K562 (cell line): Measurements from ENCODE around the gene YTHDC2. TPM values are rescaled to one million over a fixed set of nuclear protein-coding genes. Genes with fewer than 3 reads are reported as not detected.
A peak's percentile ranks its signal among the peaks of the same experiment; 100 is the strongest.

Experiments
- ATAC-seq: fragments of 200-7000 bp; cut with Tn5 transposase; 3 replicates; pipeline ENCODE4 v1.9.1; 2020; ENCODE audit warnings: moderate library complexity
- BruUV-seq: library from RNA; stranded (reverse); fragments of 400-500 nt; replicated peaks from 2 replicates; lab custom pipeline; 2021; lab: Mats Ljungman, UMichigan
- CTCF ChIA-PET: fragments of 300-600 bp; formaldehyde crosslinking; extraction: SDS; loops from one replicate; lab custom pipeline; 2021; ENCODE audit warnings: low intra/inter-chr PET ratio; lab: Yijun Ruan, JAX
- POLR2A ChIA-PET: fragments of 300-600, 350-650 bp; sonication (Branson Sonifier 250); formaldehyde crosslinking; extraction: SDS; loops from one replicate; lab custom pipeline; 2021; ENCODE audit warnings: antibody characterized with exemption, inconsistent platforms; lab: Yijun Ruan, JAX
- DNase-seq, 4 experiments: peaks; one replicate each; pipeline versions ENCODE4 v3.0.0 to v3.0.0-alpha.2; 2011 to 2018; ENCODE audit warnings: low spot score in 3 of 4, mixed read lengths in 3 of 4; ENCODE audit errors: extremely low read depth in 1 of 4
- FAIRE-seq: peaks from 2 replicates; lab custom pipeline; 2011; peaks lifted over from hg19 to GRCh38; lab: Jason Lieb, UNC
- H2AFZ ChIP-seq: 2 replicates; pipeline ENCODE4 v1.6.0; 2011; ENCODE audit warnings: low read depth, low read length, control low read depth, inconsistent platforms
- H3K27ac ChIP-seq: fragments of 200-600 bp; 3 replicates; pipeline ENCODE4 v1.8.0; 2011; ENCODE audit warnings: low read depth, mild to moderate bottlenecking, control low read depth, inconsistent platforms, low read length, moderate library complexity, mixed read lengths; ENCODE audit errors: extremely low read depth
- H3K27me3 ChIP-seq, 2 experiments: fragments of 300-600 bp in 1 of 2; 2 replicates in 1 of 2; 3 replicates in 1 of 2; pipeline versions ENCODE4 v1.6.0 to v1.8.0; 2011; ENCODE audit warnings: inconsistent platforms in 2 of 2, low read length in 2 of 2, mild to moderate bottlenecking in 1 of 2, mixed read lengths in 1 of 2, moderate library complexity in 1 of 2; ENCODE audit not compliant: control insufficient read depth in 2 of 2, insufficient read depth in 2 of 2
- H3K36me3 ChIP-seq: fragments of 300-600 bp; 3 replicates; pipeline ENCODE4 v1.8.0; 2011; ENCODE audit warnings: mild to moderate bottlenecking, low read length, inconsistent platforms; ENCODE audit not compliant: control insufficient read depth, insufficient read depth
- H3K4me1 ChIP-seq, 2 experiments: fragments of 200-600 bp in 1 of 2; replicated peaks in 1 of 2; 2 replicates in 1 of 2; 3 replicates in 1 of 2; pipeline versions ENCODE4 v1.5.1 to v1.8.0; 2011; ENCODE audit warnings: inconsistent platforms in 2 of 2, low read length in 2 of 2, mild to moderate bottlenecking in 1 of 2, mixed read lengths in 1 of 2, moderate library complexity in 1 of 2; ENCODE audit not compliant: control insufficient read depth in 2 of 2, insufficient read depth in 2 of 2
- H3K4me2 ChIP-seq: 2 replicates; pipeline ENCODE4 v1.6.1; 2011; ENCODE audit warnings: low read length, control low read depth, inconsistent platforms, mixed read lengths; ENCODE audit not compliant: insufficient read depth
- H3K4me3 ChIP-seq: fragments of 200-600 bp; sonication (generic), shearing (Covaris generic); 2 replicates; pipeline ENCODE4 v1.5.1; 2016; ENCODE audit warnings: control low read depth, inconsistent platforms
- H3K79me2 ChIP-seq: fragments of 200-600 bp; 3 replicates; pipeline ENCODE4 v1.8.0; 2011; ENCODE audit warnings: low read length, inconsistent platforms; ENCODE audit not compliant: control insufficient read depth, insufficient read depth
- H3K9ac ChIP-seq, 2 experiments: 2 replicates each; pipeline versions ENCODE4 v1.6.0 to v1.6.1; 2011; ENCODE audit warnings: low read depth in 2 of 2, low read length in 2 of 2, control low read depth in 1 of 2, inconsistent platforms in 1 of 2, mild to moderate bottlenecking in 1 of 2, mixed read lengths in 1 of 2; ENCODE audit not compliant: insufficient read depth in 1 of 2
- H3K9me1 ChIP-seq: one replicate; pipeline ENCODE4 v1.6.0; 2011; ENCODE audit warnings: inconsistent platforms, mild to moderate bottlenecking, low read length, moderate library complexity; ENCODE audit not compliant: control insufficient read depth, insufficient read depth
- H3K9me3 ChIP-seq: replicated peaks from 2 replicates; pipeline ENCODE4 v1.5.1; 2011; ENCODE audit warnings: low read depth, low read length, inconsistent platforms; ENCODE audit not compliant: control insufficient read depth, insufficient read depth
- H4K20me1 ChIP-seq: replicated peaks from 2 replicates; pipeline ENCODE4 v1.6.1; 2011; ENCODE audit warnings: low read length, inconsistent platforms, mixed read lengths; ENCODE audit not compliant: control insufficient read depth, insufficient read depth
- CEBPG ChIP-seq, 3 experiments: fragments of 200-800 bp in 1 of 3; sonication (Bioruptor generic) in 1 of 3; sonication (generic) in 1 of 3; formaldehyde crosslinking in 1 of 3; IDR thresholded peaks in 2 of 3; conservative IDR thresholded peaks in 1 of 3; 2 replicates each; pipeline versions ENCODE4 v1.6.1 to v1.8.0; 2016 to 2022; ENCODE audit warnings: missing compliant biosample characterization in 2 of 3, missing genetic modification characterization in 2 of 3, mild to moderate bottlenecking in 1 of 3, missing genetic modification reagents in 1 of 3
- CHD1 ChIP-seq: fragments of 200-600 bp; sonication (generic); IDR thresholded peaks from one replicate; pipeline ENCODE4 v1.6.1; 2012; ENCODE audit warnings: mild to moderate bottlenecking, moderate library complexity, low read length, inconsistent platforms
- E2F3 ChIP-seq: fragments of 250-450 bp; sonication (Bioruptor Pico); IDR thresholded peaks from 2 replicates; pipeline ENCODE4 v1.4.0; 2020; ENCODE audit warnings: mild to moderate bottlenecking
- GATAD2B ChIP-seq: fragments of 450-650 bp; IDR thresholded peaks from 2 replicates; pipeline ENCODE4 v1.6.1; 2017; ENCODE audit warnings: mild to moderate bottlenecking, borderline replicate concordance
- NR1H2 ChIP-seq: sonication (generic); formaldehyde crosslinking; IDR thresholded peaks from 2 replicates; pipeline ENCODE4 v1.4.0; 2020; ENCODE audit warnings: mild to moderate bottlenecking, missing genetic modification reagents
- PKNOX1 ChIP-seq: fragments of 450-650 bp; IDR thresholded peaks from 2 replicates; pipeline ENCODE4 v1.6.1; 2016
- PML ChIP-seq: IDR thresholded peaks from 2 replicates; pipeline ENCODE4 v1.6.1; 2012; ENCODE audit warnings: low read length, inconsistent platforms
- TCF7 ChIP-seq: sonication (generic); IDR thresholded peaks from 2 replicates; pipeline ENCODE4 v1.6.1; 2016; ENCODE audit warnings: antibody characterized with exemption, borderline replicate concordance
- TFE3 ChIP-seq: fragments of 450-650 bp; formaldehyde crosslinking; IDR thresholded peaks from 2 replicates; pipeline ENCODE4 v1.4.0; 2020; ENCODE audit warnings: mild to moderate bottlenecking, mixed read lengths
- THAP7 ChIP-seq: fragments of 250-450 bp; sonication (Bioruptor Pico); IDR thresholded peaks from 2 replicates; pipeline ENCODE4 v1.5.0; 2021
- ZNF232 ChIP-seq: sonication (generic); formaldehyde crosslinking; IDR thresholded peaks from 2 replicates; pipeline ENCODE4 v1.8.0; 2022; ENCODE audit warnings: mild to moderate bottlenecking, missing genetic modification reagents
- ZNF282 ChIP-seq: sonication (generic); formaldehyde crosslinking; IDR thresholded peaks from 2 replicates; pipeline ENCODE4 v1.8.1; 2023; ENCODE audit warnings: missing genetic modification reagents
- ZNF384 ChIP-seq: IDR thresholded peaks from 2 replicates; pipeline ENCODE4 v1.6.1; 2012; ENCODE audit warnings: low read depth, low read length, improper control_type of control experiment
- ZNF696 ChIP-seq: fragments of 250-450 bp; sonication (Bioruptor Pico); conservative IDR thresholded peaks from 2 replicates; pipeline ENCODE4 v1.4.0; 2020; ENCODE audit warnings: mild to moderate bottlenecking, moderate library complexity
- WGBS: fragments of 100-300 bp; shearing (Covaris generic); methylation state at CpG from one replicate; pipeline ENCODE4 v1.1.6; 2016; ENCODE audit warnings: low coverage, mixed read lengths; ENCODE audit not compliant: insufficient coverage; ENCODE audit errors: missing lambda C conversion rate; 5-methylcytosine and 5-hydroxymethylcytosine counted together
- in situ Hi-C: fragments of 300-500 bp; cut with MboI; formaldehyde crosslinking; loops from 4 replicates; pipeline ENCODE4 v1.15.0; 2018; ENCODE audit warnings: inconsistent platforms, mixed read lengths
- intact Hi-C: fragments of 100-400 bp; cut with micrococcal nuclease; formaldehyde crosslinking; loops from 2 replicates; pipeline ENCODE4 v1.14.2; 2022
- polyA plus RNA-seq, 8 experiments: library from polyadenylated mRNA; depleted of rRNA in 4 of 8; stranded (reverse) in 5 of 8; unstranded in 3 of 8; fragments of >200 nt; fragmentation: Nextera tagmentation in 2 of 8; fragmentation: Illumina TruSeq in 1 of 8; extraction: Ambion mirVana in 2 of 8; extraction: Trizol in 1 of 8; gene quantifications; 2 replicates each; pipeline versions ENCODE4 v1.2.1 to v1.2.3, GENCODE V29; 2011 to 2014; ENCODE audit warnings: inconsistent platforms in 1 of 8, missing spikeins in 1 of 8
- total RNA-seq, 7 experiments: library from RNA; depleted of rRNA in 6 of 7; stranded (reverse); fragments of >200 nt in 6 of 7; fragmentation: Illumina TruSeq in 2 of 7; extraction: Trizol in 2 of 7; gene quantifications; 2 replicates each; pipeline versions ENCODE4 v1.2.1 to v1.2.3, GENCODE V29; 2011 to 2021; ENCODE audit warnings: low replicate concordance in 1 of 7

The YTHDC2 gene
- total and polyA plus RNA-seq, 9 of the 15 experiments (the other 6 are each of a cell fraction or from before 2014, with no cell fraction given): 2.7 to 21.6 (median 15.9) TPM

- DNase-seq: no peak
- in situ Hi-C loops: no loop called here
- no peaks in the 10 kb centered on the region for H3K9me3 ChIP-seq
- no peaks in the 10 kb centered on the region for H3K79me2 ChIP-seq
- H3K4me3 ChIP-seq: no peak overlapping the region
- intact Hi-C loops: no loop called here
- H3K9ac ChIP-seq: no peak overlapping the region
- no peak for ATAC-seq
- H3K4me2 ChIP-seq: no peak overlapping the region
- WGBS: 90% methylated on average over 2 of the region's 2 CpGs
- peaks cover 65% of the 10 kb centered on the region for H3K36me3 ChIP-seq
- no peaks in the 10 kb centered on the region for H3K9me1 ChIP-seq
- H3K27ac ChIP-seq: no peak overlapping the region
- H4K20me1 ChIP-seq: no peaks in the 10 kb centered on the region
- no peaks in the 10 kb centered on the region for H3K4me1 ChIP-seq
- no peaks in the 10 kb centered on the region for H3K27me3 ChIP-seq
- FAIRE-seq: no peak
- H2AFZ ChIP-seq: no peak overlapping the region
- TF ChIP-seq CEBPG (CRISPR knock-in tag; IDR thresholded peaks at IDR 0.05): no peak
- TF ChIP-seq CEBPG (tag; conservative IDR thresholded peaks at IDR 0.05 in 1 of 2, IDR thresholded peaks at IDR 0.05 in 1 of 2): peak in 1 of 2 experiments; percentile 60; a peak in 2 of 4 replicates
- no peak for TF ChIP-seq GATAD2B
- BruUV-seq: no TSS peak
- CTCF ChIA-PET: no interaction called here
- POLR2A ChIA-PET: interaction anchor here (0.7 kb wide), 1 partner anchor 534 kb away, joined by 3 read pairs; no protein-coding TSS in a partner anchor
Measured at GRCh38 chr5:113548396-113548795, 34.9 kb downstream of the YTHDC2 start.

GRCh38 chr5:113552137-113552536 is 38.6 kb downstream of the YTHDC2 start:
- POLR2A ChIA-PET: interaction anchor here (0.7 kb wide), 1 partner anchor 28 kb away, joined by 3 read pairs; no protein-coding TSS in a partner anchor
- Histone ChIP-seq H3K27me3 (no peaks in the 10 kb centered on the region), H3K9me3 (no peaks in the 10 kb centered on the region), H3K79me2 (no peaks in the 10 kb centered on the region), H3K27ac (no peak overlapping the region), H3K4me3 (no peak overlapping the region), H3K4me2 (no peak overlapping the region), H2AFZ (no peak overlapping the region), H3K4me1 (no peaks in the 10 kb centered on the region), H3K9ac (no peak overlapping the region), H3K9me1 (no peaks in the 10 kb centered on the region), H4K20me1 (no peaks in the 10 kb centered on the region), H3K36me3 (peaks cover 63% of the 10 kb centered on the region)
- CTCF ChIA-PET: no interaction called here
- BruUV-seq: no TSS peak
- no peak for ATAC-seq
- in situ Hi-C loops: no loop called here
- 92% methylated on average over 1 of the region's 1 CpG for WGBS
- intact Hi-C loops: no loop called here
- no peak for DNase-seq
- no peak for FAIRE-seq
- TF ChIP-seq TFE3 (CRISPR knock-in tag) (no peak), TCF7 (no peak), ZNF696 (no peak), ZNF232 (CRISPR knock-in tag) (no peak), NR1H2 (no peak), ZNF282 (CRISPR knock-in tag) (no peak), E2F3 (CRISPR knock-in tag) (no peak), PML (no peak), ZNF384 (no peak), PKNOX1 (no peak), CHD1 (no peak), THAP7 (CRISPR knock-in tag) (no peak)
